B cell (primary cell): ENCODE results near the gene DROSHA. TPM values are rescaled to one million over a fixed set of nuclear protein-coding genes. Genes with fewer than 3 reads are reported as not detected.

Experiments used
- ATAC-seq: fragments of 200-7000 bp; cut with Tn5 transposase; one replicate; pipeline ENCODE4 v1.10.0; 2021; ENCODE audit warnings: low read depth, mild to moderate bottlenecking, moderate number of reproducible peaks, moderate library complexity
- CTCF ChIA-PET: fragments of 350-600 bp; sonication (Branson Sonifier 250); formaldehyde crosslinking; loops from one replicate; lab custom pipeline; 2021; ENCODE audit warnings: antibody characterized with exemption, inconsistent platforms; lab: Charles Lee
- POLR2A ChIA-PET: fragments of 350-600 bp; sonication (Branson Sonifier 250); formaldehyde crosslinking; loops from one replicate; lab custom pipeline; 2021; ENCODE audit warnings: antibody characterized with exemption; lab: Charles Lee
- DNase-seq: peaks from one replicate; pipeline ENCODE4 v3.0.0; 2013
- H2AFZ ChIP-seq: 2 replicates; pipeline ENCODE4 v1.6.1; 2012; ENCODE audit warnings: mild to moderate bottlenecking, low read depth, low read length; ENCODE audit not compliant: insufficient read depth, poor library complexity, severe bottlenecking
- H3K27ac ChIP-seq, 2 donors: 1 replicate in 1 of 2; 2 replicates in 1 of 2; pipeline ENCODE4 v1.5.1; 2012 to 2013; ENCODE audit warnings: low read length in 2 of 2, mild to moderate bottlenecking in 2 of 2, moderate library complexity in 1 of 2
- H3K27me3 ChIP-seq, 4 experiments: fragments of 200-600 bp in 1 of 4; sonication (generic) in 1 of 4; replicated peaks in 1 of 4; 1 replicate in 2 of 4; 2 replicates in 2 of 4; pipeline versions ENCODE4 v1.6.1 to v1.7.0; 2013 to 2016; ENCODE audit warnings: low read length in 3 of 4, mild to moderate bottlenecking in 2 of 4, mixed read lengths in 1 of 4, moderate library complexity in 1 of 4; ENCODE audit not compliant: insufficient read depth in 4 of 4, control insufficient read depth in 3 of 4; ENCODE audit errors: control extremely low read depth in 1 of 4
- H3K36me3 ChIP-seq, 2 experiments: replicated peaks in 1 of 2; 1 replicate in 1 of 2; 2 replicates in 1 of 2; pipeline versions ENCODE4 v1.6.1 to v1.7.1; 2013; ENCODE audit warnings: low read length in 1 of 2; ENCODE audit not compliant: insufficient read depth in 2 of 2, control insufficient read depth in 1 of 2; ENCODE audit errors: control extremely low read depth in 1 of 2, extremely low read depth in 1 of 2
- H3K4me1 ChIP-seq, 2 donors: fragments of 200-600 bp in 1 of 2; sonication (generic) in 1 of 2; 1 replicate in 1 of 2; 2 replicates in 1 of 2; pipeline versions ENCODE4 v1.5.1 to v1.6.1; 2013 to 2017; ENCODE audit warnings: low read length in 2 of 2; ENCODE audit not compliant: control insufficient read depth in 2 of 2, insufficient read depth in 2 of 2
- H3K4me2 ChIP-seq: replicated peaks from 2 replicates; pipeline ENCODE3; 2012; ENCODE audit warnings: mild to moderate bottlenecking, low read depth, low read length; ENCODE audit not compliant: poor library complexity, severe bottlenecking
- H3K4me3 ChIP-seq, 5 experiments: fragments of 200-600 bp in 1 of 5; sonication (generic) in 1 of 5; 1 replicate in 3 of 5; 2 replicates in 2 of 5; pipeline versions ENCODE4 v1.5.1 to v1.7.0; 2011 to 2016; ENCODE audit warnings: low read length in 4 of 5, mild to moderate bottlenecking in 4 of 5, low read depth in 2 of 5, control low read depth in 1 of 5, moderate library complexity in 1 of 5; ENCODE audit not compliant: insufficient read depth in 1 of 5; ENCODE audit errors: control extremely low read depth in 1 of 5, extremely low read depth in 1 of 5
- H3K79me2 ChIP-seq: fragments of 200-600 bp; sonication (generic); one replicate; pipeline ENCODE4 v1.6.0; 2016; ENCODE audit warnings: low read length; ENCODE audit not compliant: control insufficient read depth, insufficient read depth
- H3K9ac ChIP-seq: fragments of 200-600 bp; sonication (generic); 2 replicates; pipeline ENCODE4 v1.6.1; 2017; ENCODE audit warnings: mild to moderate bottlenecking, low read length, moderate library complexity
- H3K9me3 ChIP-seq, 3 donors: one replicate each; pipeline versions ENCODE4 v1.6.1 to v1.7.1; 2013; ENCODE audit warnings: low read length in 2 of 3; ENCODE audit not compliant: control insufficient read depth in 2 of 3, insufficient read depth in 1 of 3; ENCODE audit errors: control extremely low read depth in 1 of 3
- H4K20me1 ChIP-seq: 2 replicates; pipeline ENCODE4 v1.6.0; 2012; ENCODE audit warnings: mild to moderate bottlenecking, low read length; ENCODE audit not compliant: insufficient read depth, control insufficient read depth, poor library complexity, severe bottlenecking
- H3K27ac Mint-ChIP-seq: one replicate; pipeline ENCODE4 v1.8.0; 2021; ENCODE audit warnings: mixed read lengths
- H3K27me3 Mint-ChIP-seq: one replicate; pipeline ENCODE4 v1.8.0; 2021; ENCODE audit warnings: mixed read lengths
- H3K4me1 Mint-ChIP-seq: one replicate; pipeline ENCODE4 v1.8.0; 2021; ENCODE audit warnings: mixed read lengths
- H3K4me3 Mint-ChIP-seq: one replicate; pipeline ENCODE4 v1.8.0; 2021; ENCODE audit warnings: mixed read lengths
- H3K9me3 Mint-ChIP-seq: one replicate; pipeline ENCODE4 v1.8.0; 2022; ENCODE audit warnings: mixed read lengths; ENCODE audit not compliant: insufficient read depth
- CTCF ChIP-seq: fragments of 200-600 bp; IDR thresholded peaks from one replicate; pipeline ENCODE4 v1.8.0; 2022; ENCODE audit warnings: antibody characterized with exemption, mild to moderate bottlenecking
- EZH2 ChIP-seq: IDR thresholded peaks from 2 replicates; pipeline ENCODE4 v1.6.1; 2012; ENCODE audit warnings: borderline replicate concordance, low read depth, mild to moderate bottlenecking, moderate library complexity, low read length; ENCODE audit not compliant: insufficient read depth, poor library complexity, severe bottlenecking
- WGBS: methylation state at CpG from one replicate; pipeline ENCODE4 v1.1.5; 2013; ENCODE audit warnings: missing lambda C conversion rate; ENCODE audit not compliant: insufficient coverage; 5-methylcytosine and 5-hydroxymethylcytosine counted together
- intact Hi-C: fragments of 100-400 bp; cut with micrococcal nuclease; formaldehyde crosslinking; loops from one replicate; pipeline ENCODE4 v1.10.0; 2022
- polyA plus RNA-seq: library from polyadenylated mRNA; depleted of rRNA; stranded (reverse); fragments of >200 nt; gene quantifications from 2 replicates; pipeline ENCODE4 v1.2.3, GENCODE V29; 2012
- total RNA-seq, 2 donors: library from RNA; stranded (reverse); fragments of 120-200 nt in 1 of 2; gene quantifications; 1 replicate in 1 of 2; 2 replicates in 1 of 2; pipeline versions ENCODE4 v1.2.3 to v1.2.4, GENCODE V29; 2013 to 2022

Gene DROSHA
- total and polyA plus RNA-seq, 2 donors (not counting 1 experiment from before 2014, with no cell fraction given), result 31.2 to 62.4 TPM

- no peak overlapping the region for H3K27ac Mint-ChIP-seq
- Histone ChIP-seq H4K20me1 (no peaks in the 10 kb centered on the region), H3K36me3 (no peaks in the 10 kb centered on the region), H3K27ac (no peak overlapping the region), H2AFZ (no peak overlapping the region), H3K79me2 (no peaks in the 10 kb centered on the region), H3K4me1 (no peaks in the 10 kb centered on the region), H3K9me3 (no peaks in the 10 kb centered on the region), H3K4me3 (no peak overlapping the region), H3K4me2 (no peak overlapping the region), H3K27me3 (peaks cover 0 to 2% (median 0%) of the 10 kb centered on the region in 4 experiments), H3K9ac (no peak overlapping the region)
- H3K27me3 Mint-ChIP-seq, result peaks cover 29% of the 10 kb centered on the region
- WGBS, result 80% methylated on average over 2 of the region's 2 CpGs
- ATAC-seq (no peak), DNase-seq (no peak)
- H3K4me3 Mint-ChIP-seq, result no peak overlapping the region
- POLR2A ChIA-PET, result no interaction called here
- H3K4me1 Mint-ChIP-seq, result no peaks in the 10 kb centered on the region
- no peak for TF ChIP-seq CTCF
- TF ChIP-seq EZH2, result no peak
- intact Hi-C loops, result no loop called here
- H3K9me3 Mint-ChIP-seq, result no peaks in the 10 kb centered on the region
- CTCF ChIA-PET, result interaction anchor here (1.0 to 1.8 kb wide), 3 partner anchors 10 to 750 kb away, joined by 3 to 10 read pairs (median 4); no protein-coding TSS in a partner anchor
Observed at GRCh38 chr5:31579558-31579957, 47.7 kb upstream of the DROSHA start.

GRCh38 chr5:31577438-31577837 lies 45.5 kb upstream of the DROSHA start:
- H2AFZ ChIP-seq, result no peak overlapping the region
- no CpG with 5 or more reads among the region's 3 CpGs for WGBS

More at GRCh38 chr5:31577438-31577837, 45.5 kb upstream of the DROSHA start:
- Mint-ChIP-seq H3K4me3 (no peak overlapping the region), H3K27ac (no peak overlapping the region), H3K27me3 (peaks cover 30% of the 10 kb centered on the region), H3K9me3 (no peaks in the 10 kb centered on the region), H3K4me1 (peaks cover 5% of the 10 kb centered on the region)
- Histone ChIP-seq H4K20me1 (no peaks in the 10 kb centered on the region), H3K4me3 (no peak overlapping the region), H3K9ac (no peak overlapping the region), H3K36me3 (no peaks in the 10 kb centered on the region), H3K27ac (no peak overlapping the region), H3K27me3 (peaks cover 0 to 2% (median 0%) of the 10 kb centered on the region in 4 experiments), H3K9me3 (no peaks in the 10 kb centered on the region), H3K4me1 (no peaks in the 10 kb centered on the region), H3K4me2 (no peak overlapping the region), H3K79me2 (no peaks in the 10 kb centered on the region)
- DNase-seq (no peak), ATAC-seq (no peak)
- ChIA-PET POLR2A (no interaction called here), CTCF (no interaction called here)
- intact Hi-C loops, result no loop called here
- TF ChIP-seq CTCF (no peak), EZH2 (no peak)
